K562 (cell line): ENCODE data around the gene COPA. TPM values are rescaled to one million over a fixed set of nuclear protein-coding genes. Genes with fewer than 3 reads are reported as not detected.

Experiments
- ATAC-seq: fragments of 200-7000 bp; cut with Tn5 transposase; 3 replicates; pipeline ENCODE4 v1.9.1; 2020; ENCODE audit warnings: moderate library complexity
- BruUV-seq: library from RNA; stranded (reverse); fragments of 400-500 nt; replicated peaks from 2 replicates; lab custom pipeline; 2021; lab: Mats Ljungman, UMichigan
- CTCF ChIA-PET: fragments of 300-600 bp; formaldehyde crosslinking; extraction: SDS; loops from one replicate; lab custom pipeline; 2021; ENCODE audit warnings: low intra/inter-chr PET ratio; lab: Yijun Ruan, JAX
- POLR2A ChIA-PET: fragments of 300-600, 350-650 bp; sonication (Branson Sonifier 250); formaldehyde crosslinking; extraction: SDS; loops from one replicate; lab custom pipeline; 2021; ENCODE audit warnings: antibody characterized with exemption, inconsistent platforms; lab: Yijun Ruan, JAX
- DNase-seq, 4 experiments: peaks; one replicate each; pipeline versions ENCODE4 v3.0.0 to v3.0.0-alpha.2; 2011 to 2018; ENCODE audit warnings: low spot score in 3 of 4, mixed read lengths in 3 of 4; ENCODE audit errors: extremely low read depth in 1 of 4
- FAIRE-seq: peaks from 2 replicates; lab custom pipeline; 2011; peaks lifted over from hg19 to GRCh38; lab: Jason Lieb, UNC
- H2AFZ ChIP-seq: 2 replicates; pipeline ENCODE4 v1.6.0; 2011; ENCODE audit warnings: low read depth, low read length, control low read depth, inconsistent platforms
- H3K27ac ChIP-seq: fragments of 200-600 bp; 3 replicates; pipeline ENCODE4 v1.8.0; 2011; ENCODE audit warnings: low read depth, mild to moderate bottlenecking, control low read depth, inconsistent platforms, low read length, moderate library complexity, mixed read lengths; ENCODE audit errors: extremely low read depth
- H3K27me3 ChIP-seq, 2 experiments: fragments of 300-600 bp in 1 of 2; 2 replicates in 1 of 2; 3 replicates in 1 of 2; pipeline versions ENCODE4 v1.6.0 to v1.8.0; 2011; ENCODE audit warnings: inconsistent platforms in 2 of 2, low read length in 2 of 2, mild to moderate bottlenecking in 1 of 2, mixed read lengths in 1 of 2, moderate library complexity in 1 of 2; ENCODE audit not compliant: control insufficient read depth in 2 of 2, insufficient read depth in 2 of 2
- H3K36me3 ChIP-seq: fragments of 300-600 bp; 3 replicates; pipeline ENCODE4 v1.8.0; 2011; ENCODE audit warnings: mild to moderate bottlenecking, low read length, inconsistent platforms; ENCODE audit not compliant: control insufficient read depth, insufficient read depth
- H3K4me1 ChIP-seq, 2 experiments: fragments of 200-600 bp in 1 of 2; replicated peaks in 1 of 2; 2 replicates in 1 of 2; 3 replicates in 1 of 2; pipeline versions ENCODE4 v1.5.1 to v1.8.0; 2011; ENCODE audit warnings: inconsistent platforms in 2 of 2, low read length in 2 of 2, mild to moderate bottlenecking in 1 of 2, mixed read lengths in 1 of 2, moderate library complexity in 1 of 2; ENCODE audit not compliant: control insufficient read depth in 2 of 2, insufficient read depth in 2 of 2
- H3K4me2 ChIP-seq: 2 replicates; pipeline ENCODE4 v1.6.1; 2011; ENCODE audit warnings: low read length, control low read depth, inconsistent platforms, mixed read lengths; ENCODE audit not compliant: insufficient read depth
- H3K4me3 ChIP-seq: fragments of 200-600 bp; sonication (generic), shearing (Covaris generic); 2 replicates; pipeline ENCODE4 v1.5.1; 2016; ENCODE audit warnings: control low read depth, inconsistent platforms
- H3K79me2 ChIP-seq: fragments of 200-600 bp; 3 replicates; pipeline ENCODE4 v1.8.0; 2011; ENCODE audit warnings: low read length, inconsistent platforms; ENCODE audit not compliant: control insufficient read depth, insufficient read depth
- H3K9ac ChIP-seq, 2 experiments: 2 replicates each; pipeline versions ENCODE4 v1.6.0 to v1.6.1; 2011; ENCODE audit warnings: low read depth in 2 of 2, low read length in 2 of 2, control low read depth in 1 of 2, inconsistent platforms in 1 of 2, mild to moderate bottlenecking in 1 of 2, mixed read lengths in 1 of 2; ENCODE audit not compliant: insufficient read depth in 1 of 2
- H3K9me1 ChIP-seq: one replicate; pipeline ENCODE4 v1.6.0; 2011; ENCODE audit warnings: inconsistent platforms, mild to moderate bottlenecking, low read length, moderate library complexity; ENCODE audit not compliant: control insufficient read depth, insufficient read depth
- H3K9me3 ChIP-seq: replicated peaks from 2 replicates; pipeline ENCODE4 v1.5.1; 2011; ENCODE audit warnings: low read depth, low read length, inconsistent platforms; ENCODE audit not compliant: control insufficient read depth, insufficient read depth
- H4K20me1 ChIP-seq: replicated peaks from 2 replicates; pipeline ENCODE4 v1.6.1; 2011; ENCODE audit warnings: low read length, inconsistent platforms, mixed read lengths; ENCODE audit not compliant: control insufficient read depth, insufficient read depth
- CBX1 ChIP-seq: sonication (generic); IDR thresholded peaks from 2 replicates; pipeline ENCODE4 v1.6.1; 2016; ENCODE audit warnings: antibody characterized with exemption, low read depth, mild to moderate bottlenecking
- CHCHD3 ChIP-seq: fragments of 250-450 bp; sonication (Bioruptor Pico); IDR thresholded peaks from 2 replicates; pipeline ENCODE4 v2.1.2; 2022; ENCODE audit warnings: mild to moderate bottlenecking
- MEF2D ChIP-seq: conservative IDR thresholded peaks from 2 replicates; pipeline ENCODE4 v1.6.1; 2016; ENCODE audit warnings: low read depth, missing genetic modification characterization, missing compliant biosample characterization
- SIX5 ChIP-seq, 2 experiments: IDR thresholded peaks; 2 replicates each; pipeline ENCODE4 v1.6.1; 2011; ENCODE audit warnings: low read length in 2 of 2, borderline replicate concordance in 1 of 2, low read depth in 1 of 2, mild to moderate bottlenecking in 1 of 2, moderate library complexity in 1 of 2; ENCODE audit not compliant: insufficient read depth in 1 of 2
- ZNF561 ChIP-seq: fragments of 450-650 bp; formaldehyde crosslinking; conservative IDR thresholded peaks from 2 replicates; pipeline ENCODE4 v1.4.0; 2020; ENCODE audit warnings: mild to moderate bottlenecking, moderate library complexity
- WGBS: fragments of 100-300 bp; shearing (Covaris generic); methylation state at CpG from one replicate; pipeline ENCODE4 v1.1.6; 2016; ENCODE audit warnings: low coverage, mixed read lengths; ENCODE audit not compliant: insufficient coverage; ENCODE audit errors: missing lambda C conversion rate; 5-methylcytosine and 5-hydroxymethylcytosine counted together
- in situ Hi-C: fragments of 300-500 bp; cut with MboI; formaldehyde crosslinking; loops from 4 replicates; pipeline ENCODE4 v1.15.0; 2018; ENCODE audit warnings: inconsistent platforms, mixed read lengths
- intact Hi-C: fragments of 100-400 bp; cut with micrococcal nuclease; formaldehyde crosslinking; loops from 2 replicates; pipeline ENCODE4 v1.14.2; 2022
- polyA plus RNA-seq, 8 experiments: library from polyadenylated mRNA; depleted of rRNA in 4 of 8; stranded (reverse) in 5 of 8; unstranded in 3 of 8; fragments of >200 nt; fragmentation: Nextera tagmentation in 2 of 8; fragmentation: Illumina TruSeq in 1 of 8; extraction: Ambion mirVana in 2 of 8; extraction: Trizol in 1 of 8; gene quantifications; 2 replicates each; pipeline versions ENCODE4 v1.2.1 to v1.2.3, GENCODE V29; 2011 to 2014; ENCODE audit warnings: inconsistent platforms in 1 of 8, missing spikeins in 1 of 8
- total RNA-seq, 7 experiments: library from RNA; depleted of rRNA in 6 of 7; stranded (reverse); fragments of >200 nt in 6 of 7; fragmentation: Illumina TruSeq in 2 of 7; extraction: Trizol in 2 of 7; gene quantifications; 2 replicates each; pipeline versions ENCODE4 v1.2.1 to v1.2.3, GENCODE V29; 2011 to 2021; ENCODE audit warnings: low replicate concordance in 1 of 7
- TF ChIP-seq, protein P1 (sequence below): sonication (generic); formaldehyde crosslinking; IDR thresholded peaks from 2 replicates; pipeline ENCODE4 v1.8.1; 2023; ENCODE audit warnings: mild to moderate bottlenecking, missing genetic modification reagents, moderate library complexity

The COPA gene
- total and polyA plus RNA-seq, 9 of the 15 experiments (the other 6 are each of a cell fraction or from before 2014, with no cell fraction given), result 49.8 to 222 (median 110) TPM

DNA sequence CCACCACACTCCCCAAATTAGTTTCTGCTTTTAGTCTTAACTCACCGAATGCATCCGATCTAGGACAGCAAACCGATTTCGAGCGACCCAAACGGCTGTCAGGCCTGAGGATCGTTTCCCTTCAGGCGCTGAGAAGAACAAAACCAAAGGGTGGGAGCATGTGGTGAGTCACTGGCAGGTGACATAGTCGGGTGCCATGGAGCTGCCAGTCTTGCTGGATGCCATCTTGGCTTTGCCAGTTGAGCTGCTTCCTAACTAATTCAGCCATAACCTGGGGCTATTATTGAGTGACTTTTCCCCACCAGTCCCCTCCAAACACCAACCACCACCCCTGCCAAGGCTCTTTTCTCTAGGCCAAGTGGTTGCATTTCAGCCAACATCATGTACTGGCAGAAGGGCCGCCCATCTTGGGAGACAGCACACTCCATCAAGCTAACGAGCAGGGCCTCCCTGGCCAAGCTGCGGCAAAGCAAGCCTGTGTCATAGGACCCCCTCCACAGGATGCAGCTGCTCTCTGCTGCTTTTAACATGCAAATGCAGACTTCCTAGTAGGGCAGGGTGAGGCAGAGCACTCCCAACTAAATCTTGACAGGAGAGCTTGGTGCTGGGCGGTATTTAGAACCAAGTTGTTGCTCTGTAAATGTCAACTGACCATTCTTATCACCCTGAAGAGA, 35.8 kb downstream of the COPA start:
- DNase-seq, result no peak
- ATAC-seq, result no peak
- no peaks in the 10 kb centered on the region for H3K9me3 ChIP-seq
- no peak overlapping the region for H3K4me2 ChIP-seq
- intact Hi-C loops (no loop called here), in situ Hi-C loops (no loop called here)
- H3K36me3 ChIP-seq, result peaks cover 88% of the 10 kb centered on the region
- WGBS, result 96% methylated on average over 13 of the region's 13 CpGs
- H3K27me3 ChIP-seq, result no peaks in the 10 kb centered on the region
- no peaks in the 10 kb centered on the region for H3K79me2 ChIP-seq
- no peak for TF ChIP-seq CHCHD3
- no peak for TF ChIP-seq MEF2D
- TF ChIP-seq, protein P1, sequence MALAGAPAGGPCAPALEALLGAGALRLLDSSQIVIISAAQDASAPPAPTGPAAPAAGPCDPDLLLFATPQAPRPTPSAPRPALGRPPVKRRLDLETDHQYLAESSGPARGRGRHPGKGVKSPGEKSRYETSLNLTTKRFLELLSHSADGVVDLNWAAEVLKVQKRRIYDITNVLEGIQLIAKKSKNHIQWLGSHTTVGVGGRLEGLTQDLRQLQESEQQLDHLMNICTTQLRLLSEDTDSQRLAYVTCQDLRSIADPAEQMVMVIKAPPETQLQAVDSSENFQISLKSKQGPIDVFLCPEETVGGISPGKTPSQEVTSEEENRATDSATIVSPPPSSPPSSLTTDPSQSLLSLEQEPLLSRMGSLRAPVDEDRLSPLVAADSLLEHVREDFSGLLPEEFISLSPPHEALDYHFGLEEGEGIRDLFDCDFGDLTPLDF, result no peak
- TF ChIP-seq CBX1, result no peak
- TF ChIP-seq ZNF561, result no peak
- no peak for TF ChIP-seq SIX5 (IDR thresholded peaks at IDR 0.05; ENCODE audit: borderline replicate concordance in 1 of 2, insufficient read depth in 1 of 2, low read depth in 1 of 2, low read length in 2 of 2)
- H3K4me3 ChIP-seq, result no peak overlapping the region
- no peaks in the 10 kb centered on the region for H3K9me1 ChIP-seq
- H3K27ac ChIP-seq, result no peak overlapping the region
- no peak for FAIRE-seq
- H3K4me1 ChIP-seq, result no peaks in the 10 kb centered on the region
- ChIA-PET CTCF (no interaction called here), POLR2A (interaction anchor here (0.6 to 2.5 kb wide), 4 partner anchors 9 to 194 kb away, joined by 3 to 7 read pairs (median 4); no protein-coding TSS in a partner anchor)
- no peak overlapping the region for H3K9ac ChIP-seq
- no peaks in the 10 kb centered on the region for H4K20me1 ChIP-seq
- no peak overlapping the region for H2AFZ ChIP-seq
- no TSS peak for BruUV-seq
